Measurements from ENCODE around the gene SLC51A.

GRCh38 chr3:196260784-196261183 is 44.5 kb downstream of the SLC51A start:
- no peak for TF ChIP-seq MYBL2 (CRISPR knock-in tag; IDR thresholded peaks at IDR 0.05)
- TF ChIP-seq ARID4B (CRISPR knock-in tag; IDR thresholded peaks at IDR 0.05; ENCODE audit: borderline replicate concordance), result no peak
- no peak for TF ChIP-seq CTCF (IDR thresholded peaks at IDR 0.05)
- no peak for TF ChIP-seq CREB1 (CRISPR knock-in tag; IDR thresholded peaks at IDR 0.05)
- TF ChIP-seq IRF1 (CRISPR knock-in tag; IDR thresholded peaks at IDR 0.05), result no peak
- no peak for TF ChIP-seq JUN (CRISPR knock-in tag; IDR thresholded peaks at IDR 0.05)
- no peak for TF ChIP-seq SP1 (CRISPR knock-in tag; conservative IDR thresholded peaks at IDR 0.05)
- TF ChIP-seq NFE2L1 (CRISPR knock-in tag; IDR thresholded peaks at IDR 0.05), result no peak
- no peak for TF ChIP-seq ATF2 (CRISPR knock-in tag; IDR thresholded peaks at IDR 0.05; ENCODE audit: borderline replicate concordance, low read depth)
